GM13977 (cell line): ENCODE results near the gene UNC119.

Experiments
- DNase-seq: peaks from one replicate; pipeline ENCODE4 v3.0.0; 2012; ENCODE audit warnings: low spot score
- in situ Hi-C: fragments of 300-500 bp; cut with MboI; formaldehyde crosslinking; loops from one replicate; pipeline ENCODE4 v1.12.0; 2022; ENCODE audit warnings: low sequenced_read_pairs, low pct_unique_long_range_greater_than_20kb, mixed read lengths, inconsistent platforms; ENCODE audit not compliant: unreplicated experiment
- TF ChIP-seq, protein P1 (sequence below): IDR thresholded peaks from 2 replicates; pipeline ENCODE4 v1.5.1; 2012; ENCODE audit warnings: mild to moderate bottlenecking, control low read depth; ENCODE audit not compliant: insufficient read depth; ENCODE audit errors: extremely low read depth, missing control alignments

The UNC119 gene

DNA sequence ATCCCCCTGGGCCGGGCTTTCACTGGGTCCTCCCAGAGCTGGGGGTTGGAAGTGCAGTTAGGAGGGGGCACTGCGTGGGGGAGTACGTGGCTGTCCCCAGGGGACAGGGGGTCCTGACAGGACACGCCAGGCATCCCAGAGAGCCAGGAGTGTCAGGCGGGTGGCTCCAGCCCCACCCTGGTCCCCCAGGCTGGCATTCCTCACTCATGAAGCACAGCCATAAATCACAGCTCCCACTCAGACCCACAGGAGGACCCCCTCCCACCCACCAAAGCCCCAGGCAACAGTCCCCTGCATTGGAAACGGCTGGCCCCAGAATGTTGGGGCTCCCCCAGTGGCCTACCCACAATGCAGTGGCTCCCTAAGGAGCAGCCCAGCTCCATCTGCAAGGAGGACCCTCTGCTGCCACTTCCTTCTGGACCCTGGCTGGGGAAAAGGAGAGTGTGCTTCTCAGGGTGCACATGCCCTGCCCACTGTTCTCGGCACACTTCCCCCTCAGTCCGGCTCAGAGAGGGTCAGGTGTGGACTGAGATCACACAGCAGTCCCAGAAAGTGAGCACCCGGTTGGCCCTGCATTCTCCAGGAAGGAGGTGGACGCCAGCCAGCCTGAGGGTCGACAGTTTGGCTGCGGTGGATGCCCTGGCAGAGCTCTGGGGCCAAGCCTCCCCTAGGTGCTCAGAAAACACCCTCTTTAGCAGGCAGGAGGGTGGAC, 53.6 kb downstream of the UNC119 start:
- in situ Hi-C loops, result loop anchor here (5.0 kb wide), 1 partner anchor 48 kb away; no protein-coding TSS in a partner anchor
- TF ChIP-seq, protein P1, sequence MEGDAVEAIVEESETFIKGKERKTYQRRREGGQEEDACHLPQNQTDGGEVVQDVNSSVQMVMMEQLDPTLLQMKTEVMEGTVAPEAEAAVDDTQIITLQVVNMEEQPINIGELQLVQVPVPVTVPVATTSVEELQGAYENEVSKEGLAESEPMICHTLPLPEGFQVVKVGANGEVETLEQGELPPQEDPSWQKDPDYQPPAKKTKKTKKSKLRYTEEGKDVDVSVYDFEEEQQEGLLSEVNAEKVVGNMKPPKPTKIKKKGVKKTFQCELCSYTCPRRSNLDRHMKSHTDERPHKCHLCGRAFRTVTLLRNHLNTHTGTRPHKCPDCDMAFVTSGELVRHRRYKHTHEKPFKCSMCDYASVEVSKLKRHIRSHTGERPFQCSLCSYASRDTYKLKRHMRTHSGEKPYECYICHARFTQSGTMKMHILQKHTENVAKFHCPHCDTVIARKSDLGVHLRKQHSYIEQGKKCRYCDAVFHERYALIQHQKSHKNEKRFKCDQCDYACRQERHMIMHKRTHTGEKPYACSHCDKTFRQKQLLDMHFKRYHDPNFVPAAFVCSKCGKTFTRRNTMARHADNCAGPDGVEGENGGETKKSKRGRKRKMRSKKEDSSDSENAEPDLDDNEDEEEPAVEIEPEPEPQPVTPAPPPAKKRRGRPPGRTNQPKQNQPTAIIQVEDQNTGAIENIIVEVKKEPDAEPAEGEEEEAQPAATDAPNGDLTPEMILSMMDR, result no peak
- no peak for DNase-seq

DNA sequence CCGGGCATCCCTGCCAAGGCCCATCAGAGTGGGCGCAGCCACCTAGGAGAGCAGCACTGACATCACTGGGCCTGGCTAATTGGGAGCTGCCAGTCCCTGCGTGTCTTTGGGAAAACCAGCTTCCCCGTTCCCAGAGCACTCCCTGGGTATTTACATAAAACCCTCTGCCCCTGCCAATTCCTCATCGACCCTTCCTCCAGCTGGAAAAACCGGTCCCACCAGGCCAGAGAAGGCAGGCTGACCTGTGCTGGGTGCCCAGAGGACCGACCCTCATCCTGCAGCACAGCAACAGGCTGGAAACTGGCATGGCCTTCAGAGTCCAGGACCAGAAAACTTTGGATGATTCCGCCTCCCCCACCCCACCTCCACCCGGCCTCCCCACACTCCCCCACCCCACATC, 54.5 kb downstream of the UNC119 start:
- DNase-seq, result no peak
- in situ Hi-C loops, result loop anchor here (5.0 kb wide), 1 partner anchor 49 kb away; no protein-coding TSS in a partner anchor
- TF ChIP-seq, protein P1, result no peak
